IMR-90 (cell line): Measurements from ENCODE around the gene MGAT5. TPM values are rescaled to one million over a fixed set of nuclear protein-coding genes. Genes with fewer than 3 reads are reported as not detected.

Experiments used
- ATAC-seq: fragments of 200-7000 bp; cut with Tn5 transposase; 2 replicates; pipeline ENCODE4 v1.9.1; 2020; ENCODE audit warnings: low read depth, mild to moderate bottlenecking, moderate library complexity
- BruUV-seq: library from RNA; stranded (reverse); fragments of 400-500 nt; replicated peaks from 2 replicates; lab custom pipeline; 2021; lab: Mats Ljungman, UMichigan
- CTCF ChIA-PET: fragments of 300-600 bp; formaldehyde crosslinking; extraction: SDS; loops from one replicate; lab custom pipeline; 2021; ENCODE audit warnings: antibody characterized with exemption; lab: Yijun Ruan, JAX
- POLR2A ChIA-PET: fragments of 300-600 bp; sonication (Branson Sonifier 250); formaldehyde crosslinking; loops from one replicate; lab custom pipeline; 2022; ENCODE audit warnings: antibody characterized with exemption; ENCODE audit not compliant: unreplicated experiment; lab: Charles Lee
- DNase-seq: peaks from one replicate; pipeline ENCODE4 v3.0.0; 2013
- H2AFZ ChIP-seq: replicated peaks from 2 replicates; pipeline ENCODE3; 2013; ENCODE audit warnings: low read length, mild to moderate bottlenecking; ENCODE audit not compliant: poor library complexity
- H2AK5ac ChIP-seq: 2 replicates; pipeline ENCODE4 v1.6.1; 2013; ENCODE audit warnings: low read depth, low read length, inconsistent platforms
- H2AK9ac ChIP-seq: replicated peaks from 2 replicates; pipeline ENCODE3; 2013; ENCODE audit warnings: mild to moderate bottlenecking, low read depth, low read length, moderate library complexity; ENCODE audit not compliant: poor library complexity
- H2BK120ac ChIP-seq: 2 replicates; pipeline ENCODE4 v1.6.1; 2013; ENCODE audit warnings: low read depth, low read length, inconsistent platforms
- H2BK15ac ChIP-seq: 3 replicates; pipeline ENCODE4 v1.6.1; 2013; ENCODE audit warnings: low read depth, low read length, inconsistent platforms
- H2BK20ac ChIP-seq: 2 replicates; pipeline ENCODE4 v1.6.1; 2013; ENCODE audit warnings: low read depth, mild to moderate bottlenecking, inconsistent platforms, low read length, moderate library complexity
- H2BK5ac ChIP-seq: 2 replicates; pipeline ENCODE4 v1.6.1; 2013; ENCODE audit warnings: mild to moderate bottlenecking, low read depth, low read length, inconsistent platforms; ENCODE audit not compliant: poor library complexity, severe bottlenecking
- H3K14ac ChIP-seq: replicated peaks from 2 replicates; pipeline ENCODE4 v1.6.1; 2013; ENCODE audit warnings: low read depth, low read length, inconsistent platforms
- H3K18ac ChIP-seq: 2 replicates; pipeline ENCODE4 v1.6.1; 2013; ENCODE audit warnings: low read depth, low read length, control low read depth
- H3K23ac ChIP-seq: 2 replicates; pipeline ENCODE4 v1.6.1; 2013; ENCODE audit warnings: low read depth, low read length, inconsistent platforms
- H3K27ac ChIP-seq: 2 replicates; pipeline ENCODE4 v1.5.1; 2013; ENCODE audit warnings: mild to moderate bottlenecking, control low read depth, low read length; ENCODE audit not compliant: insufficient read depth
- H3K27me3 ChIP-seq: 2 replicates; pipeline ENCODE4 v1.6.1; 2013; ENCODE audit warnings: low read length; ENCODE audit not compliant: control insufficient read depth, insufficient read depth
- H3K36me3 ChIP-seq: 2 replicates; pipeline ENCODE4 v1.6.1; 2013; ENCODE audit warnings: low read length, mixed read lengths; ENCODE audit not compliant: control insufficient read depth, insufficient read depth
- H3K4ac ChIP-seq: 2 replicates; pipeline ENCODE4 v1.6.1; 2013; ENCODE audit warnings: low read depth, low read length, inconsistent platforms
- H3K4me1 ChIP-seq: 2 replicates; pipeline ENCODE4 v1.6.1; 2013; ENCODE audit warnings: low read length, mixed read lengths; ENCODE audit not compliant: control insufficient read depth, insufficient read depth
- H3K4me2 ChIP-seq: 2 replicates; pipeline ENCODE4 v1.6.1; 2013; ENCODE audit warnings: low read depth, mild to moderate bottlenecking, control low read depth, low read length, moderate library complexity
- H3K4me3 ChIP-seq: 2 replicates; pipeline ENCODE4 v1.5.1; 2013; ENCODE audit warnings: low read depth, mild to moderate bottlenecking, control low read depth, low read length, moderate library complexity; ENCODE audit not compliant: insufficient read depth
- H3K56ac ChIP-seq: 2 replicates; pipeline ENCODE4 v1.6.1; 2013; ENCODE audit warnings: low read length, inconsistent platforms; ENCODE audit not compliant: insufficient read depth; ENCODE audit errors: extremely low read depth
- H3K79me1 ChIP-seq, 2 experiments: 2 replicates each; pipeline ENCODE4 v1.6.1; 2013; ENCODE audit warnings: low read length in 2 of 2, inconsistent platforms in 1 of 2, low read depth in 1 of 2
- H3K9ac ChIP-seq: 2 replicates; pipeline ENCODE4 v1.6.1; 2013; ENCODE audit warnings: low read depth, low read length, control low read depth
- H3K9me1 ChIP-seq: 2 replicates; pipeline ENCODE4 v1.6.1; 2013; ENCODE audit warnings: low read length, inconsistent platforms; ENCODE audit not compliant: insufficient read depth
- H3K9me3 ChIP-seq: 2 replicates; pipeline ENCODE4 v1.6.1; 2013; ENCODE audit warnings: low read length; ENCODE audit not compliant: control insufficient read depth, insufficient read depth
- H4K20me1 ChIP-seq: 2 replicates; pipeline ENCODE4 v1.6.1; 2013; ENCODE audit warnings: low read length, inconsistent platforms; ENCODE audit not compliant: insufficient read depth
- H4K5ac ChIP-seq: 2 replicates; pipeline ENCODE4 v1.6.1; 2013; ENCODE audit warnings: mild to moderate bottlenecking, low read depth, low read length, control low read depth
- H4K8ac ChIP-seq, 2 experiments: 2 replicates each; pipeline ENCODE4 v1.6.1; 2013; ENCODE audit warnings: low read depth in 2 of 2, low read length in 2 of 2, control low read depth in 1 of 2, inconsistent platforms in 1 of 2
- H4K91ac ChIP-seq: 2 replicates; pipeline ENCODE4 v1.6.1; 2013; ENCODE audit warnings: low read depth, low read length, inconsistent platforms; ENCODE audit not compliant: insufficient read depth
- BHLHE40 ChIP-seq: fragments of 150-350 bp; IDR thresholded peaks from 2 replicates; pipeline ENCODE4 v1.6.1; 2016; ENCODE audit warnings: mild to moderate bottlenecking, low read depth, low read length
- CEBPB ChIP-seq: IDR thresholded peaks from 2 replicates; pipeline ENCODE4 v1.6.1; 2012; ENCODE audit warnings: low read depth, low read length, improper control_type of control experiment
- CHD1 ChIP-seq: IDR thresholded peaks from 2 replicates; pipeline ENCODE4 v1.6.1; 2012; ENCODE audit warnings: low read depth, low read length, improper control_type of control experiment
- CTCF ChIP-seq: conservative IDR thresholded peaks from 2 replicates; pipeline ENCODE4 v1.5.1; 2012; ENCODE audit warnings: mild to moderate bottlenecking, low read depth, low read length, improper control_type of control experiment
- ELK1 ChIP-seq: fragments of 150-350 bp; IDR thresholded peaks from 2 replicates; pipeline ENCODE4 v1.6.1; 2016; ENCODE audit warnings: low read depth, mild to moderate bottlenecking, low read length, moderate library complexity, borderline replicate concordance
- FOS ChIP-seq: fragments of 150-350 bp; IDR thresholded peaks from 2 replicates; pipeline ENCODE4 v1.6.1; 2016; ENCODE audit warnings: low read depth, low read length
- MXI1 ChIP-seq: IDR thresholded peaks from 2 replicates; pipeline ENCODE4 v1.6.1; 2012; ENCODE audit warnings: low read depth, mild to moderate bottlenecking, low read length, moderate library complexity, borderline replicate concordance
- NFE2L2 ChIP-seq: fragments of 150-350 bp; IDR thresholded peaks from 2 replicates; pipeline ENCODE4 v1.6.1; 2016; ENCODE audit warnings: low read depth, mild to moderate bottlenecking, low read length
- POLR2A ChIP-seq: IDR thresholded peaks from 2 replicates; pipeline ENCODE4 v1.6.1; 2012; ENCODE audit warnings: mild to moderate bottlenecking, low read depth, low read length
- RAD21 ChIP-seq: IDR thresholded peaks from 2 replicates; pipeline ENCODE4 v1.6.1; 2012; ENCODE audit warnings: low read length, improper control_type of control experiment
- RCOR1 ChIP-seq: IDR thresholded peaks from 2 replicates; pipeline ENCODE4 v1.6.1; 2012; ENCODE audit warnings: mild to moderate bottlenecking, low read length, improper control_type of control experiment; ENCODE audit not compliant: insufficient replicate concordance
- RFX5 ChIP-seq: IDR thresholded peaks from 2 replicates; pipeline ENCODE4 v1.8.0; 2012; ENCODE audit warnings: low read depth, mild to moderate bottlenecking, low read length, moderate library complexity
- SMC3 ChIP-seq: fragments of 150-350 bp; IDR thresholded peaks from 2 replicates; pipeline ENCODE4 v1.6.1; 2016; ENCODE audit warnings: low read depth, mild to moderate bottlenecking, antibody characterized with exemption, low read length, moderate library complexity
- USF2 ChIP-seq: fragments of 150-350 bp; IDR thresholded peaks from 2 replicates; pipeline ENCODE4 v1.6.1; 2017; ENCODE audit warnings: mild to moderate bottlenecking, antibody characterized with exemption, low read length, low read depth
- WGBS, 2 experiments: methylation state at CpG; one replicate each; pipeline versions ENCODE4 v1.1.5 to v1.1.7; 2013; ENCODE audit warnings: missing lambda C conversion rate in 2 of 2; ENCODE audit not compliant: insufficient read length in 1 of 2; ENCODE audit errors: extremely low coverage in 2 of 2; 5-methylcytosine and 5-hydroxymethylcytosine counted together
- dilution Hi-C: fragments of 300-500 bp; cut with HindIII; formaldehyde crosslinking; loops from one replicate; pipeline ENCODE4 v1.14.3; 2018; ENCODE audit warnings: low sequenced_read_pairs; ENCODE audit not compliant: unreplicated experiment
- in situ Hi-C: fragments of 300-500 bp; cut with MboI; formaldehyde crosslinking; loops from 3 replicates; pipeline ENCODE4 v1.14.3; 2019; ENCODE audit warnings: low sequenced_read_pairs, inconsistent platforms, mixed read lengths
- intact Hi-C: fragments of 100-400 bp; cut with micrococcal nuclease; formaldehyde crosslinking; loops from 2 replicates; pipeline ENCODE4 v1.10.0; 2022
- polyA plus RNA-seq, 3 experiments: library from polyadenylated mRNA; depleted of rRNA; stranded (reverse); fragments of >200 nt; gene quantifications; 2 replicates each; pipeline ENCODE4 v1.2.3, GENCODE V29; 2012; ENCODE audit warnings: low replicate concordance in 1 of 3
- total RNA-seq: library from RNA; depleted of rRNA; stranded (reverse); fragments of >200 nt; gene quantifications from 2 replicates; pipeline ENCODE4 v1.2.3, GENCODE V29; 2012

MGAT5 gene
- total and polyA plus RNA-seq, 2 of the 4 experiments (the other 2 are of a cell fraction) = 22.9 to 59.9 TPM

GRCh38 chr2:134280231-134280630 lies 26.4 kb downstream of the MGAT5 start:
- H3K27ac ChIP-seq = no peak overlapping the region
- H3K9ac ChIP-seq = no peak overlapping the region
- CTCF ChIA-PET = no interaction called here
- in situ Hi-C loops (no loop called here), intact Hi-C loops (no loop called here), dilution Hi-C loops (no loop called here)
- no peak overlapping the region for H2AK9ac ChIP-seq
- no peak overlapping the region for H4K5ac ChIP-seq
- H3K56ac ChIP-seq = no peak overlapping the region
- H2BK120ac ChIP-seq = no peak overlapping the region
- H3K4ac ChIP-seq = no peak overlapping the region
- no peak overlapping the region for H4K8ac ChIP-seq
- ATAC-seq (no peak), DNase-seq (no peak)
- no peak overlapping the region for H3K4me3 ChIP-seq
- H3K4me2 ChIP-seq = no peak overlapping the region
- BruUV-seq = no TSS peak
- no peak overlapping the region for H3K23ac ChIP-seq
- 83% methylated on average over 2 of the region's 5 CpGs; no CpG with 5 or more reads in 1 of the 2 experiments for WGBS, 2 experiments
- peaks cover 34 to 66% of the 10 kb centered on the region in 2 experiments for H3K79me1 ChIP-seq
- H3K4me1 ChIP-seq = peaks cover 2% of the 10 kb centered on the region; the same call in 1 of the 2 replicates
- H2BK20ac ChIP-seq = no peak overlapping the region
- peaks cover 14% of the 10 kb centered on the region for H3K36me3 ChIP-seq
- H2AK5ac ChIP-seq = no peak overlapping the region
- TF ChIP-seq RCOR1 (no peak), BHLHE40 (no peak), ELK1 (no peak), POLR2A (no peak), CHD1 (no peak), RAD21 (no peak), CTCF (no peak), CEBPB (no peak), RFX5 (no peak), SMC3 (no peak), USF2 (no peak), NFE2L2 (no peak), MXI1 (no peak), FOS (no peak)
- H3K14ac ChIP-seq = no peak overlapping the region
- H3K18ac ChIP-seq = no peak overlapping the region
- H3K9me3 ChIP-seq = no peaks in the 10 kb centered on the region
- POLR2A ChIA-PET = no interaction called here
- no peak overlapping the region for H2BK5ac ChIP-seq
- no peak overlapping the region for H2BK15ac ChIP-seq
- no peaks in the 10 kb centered on the region for H3K27me3 ChIP-seq
- no peak overlapping the region for H4K91ac ChIP-seq
- no peak overlapping the region for H2AFZ ChIP-seq
- peaks cover 24% of the 10 kb centered on the region for H3K9me1 ChIP-seq
- peaks cover 29% of the 10 kb centered on the region; the same call in 1 of the 2 replicates for H4K20me1 ChIP-seq
